GM19452 (cell line): ENCODE results near the gene NR2E3.

ENCODE experiments used
- ATAC-seq: cut with Tn5 transposase; IDR thresholded peaks from one replicate; pipeline ENCODE4 v1.9.1; 2021; ENCODE audit not compliant: unreplicated experiment

The NR2E3 gene

DNA sequence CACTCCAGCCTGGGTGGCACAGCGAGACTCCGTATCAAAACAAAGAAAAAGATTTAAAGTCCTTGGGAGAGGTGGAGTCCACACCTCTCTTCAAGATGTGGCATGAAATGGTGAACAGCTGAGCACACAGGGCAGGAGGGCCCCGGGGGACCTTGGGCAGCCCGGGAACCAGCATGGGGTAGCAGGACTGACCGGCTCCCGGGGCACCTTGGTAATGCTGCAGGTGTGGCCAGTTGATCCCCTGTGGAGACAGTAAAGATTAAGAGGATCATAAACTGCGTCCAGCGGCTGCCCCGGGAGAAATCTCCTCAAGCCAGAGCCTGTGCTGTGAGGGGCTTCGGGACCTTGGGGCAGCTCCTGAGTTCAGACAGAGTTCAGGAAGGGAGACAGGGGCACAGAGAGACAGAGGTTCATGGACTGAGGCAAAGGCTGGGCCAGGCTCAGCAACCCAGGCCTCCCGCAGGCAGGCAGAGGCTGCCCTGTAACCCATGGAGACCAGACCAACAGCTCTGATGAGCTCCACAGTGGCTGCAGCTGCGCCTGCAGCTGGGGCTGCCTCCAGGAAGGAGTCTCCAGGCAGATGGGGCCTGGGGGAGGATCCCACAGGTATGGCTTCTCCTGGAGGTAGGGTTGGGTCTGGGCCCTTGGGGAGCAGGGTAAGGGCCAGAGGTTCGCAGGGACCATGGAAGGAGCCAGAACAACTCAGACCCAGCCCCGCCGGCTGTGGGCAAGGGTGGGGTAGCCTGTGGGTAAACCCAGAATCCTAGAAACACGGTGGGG is at the start of gene NR2E3:
Gene NR2E3 (plus strand): TSS at position 299 of the 780 bp plus-strand sequence. CDS start 190 bp downstream, at position 489.
- ATAC-seq: no peak

DNA sequence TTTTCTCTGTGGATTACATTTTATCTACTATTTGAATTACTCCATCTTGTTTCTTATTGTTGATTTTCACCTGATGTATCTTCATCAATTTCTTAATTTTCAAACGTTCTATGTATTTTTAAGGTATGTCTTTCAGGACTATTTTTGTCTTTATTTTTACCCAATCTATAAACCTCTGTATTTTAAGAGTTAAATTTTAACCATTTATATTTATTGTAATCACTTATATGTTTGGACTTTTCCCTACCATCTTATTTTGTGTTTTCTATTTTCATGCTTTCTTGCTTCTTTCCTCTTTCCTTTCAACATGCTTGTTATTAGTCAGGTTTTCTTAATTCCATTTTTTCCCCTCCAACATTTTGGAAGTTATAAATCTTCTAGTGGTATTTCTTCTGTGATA is 49.5 kb upstream of the NR2E3 start:
- ATAC-seq: no peak

DNA sequence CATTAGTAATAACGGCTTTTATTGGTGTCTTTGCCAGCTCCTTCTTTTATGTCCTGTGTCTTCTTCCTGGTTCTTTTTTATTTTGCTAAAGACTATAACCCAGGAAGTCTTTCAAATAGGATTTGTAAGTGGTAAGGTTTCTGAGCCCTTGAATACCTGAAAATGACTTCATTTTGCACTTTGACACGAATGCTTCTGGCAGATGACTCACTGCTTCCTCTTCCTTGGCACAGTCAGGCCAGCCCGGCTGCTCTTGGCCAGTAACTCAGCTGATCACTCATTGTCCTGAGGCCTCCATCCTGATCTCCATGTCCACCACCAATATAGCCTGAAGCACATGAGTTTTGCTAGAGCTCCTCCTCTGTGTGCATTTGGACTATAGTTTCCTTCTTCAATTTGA is 48.7 kb upstream of the NR2E3 start:
- no peak for ATAC-seq

DNA sequence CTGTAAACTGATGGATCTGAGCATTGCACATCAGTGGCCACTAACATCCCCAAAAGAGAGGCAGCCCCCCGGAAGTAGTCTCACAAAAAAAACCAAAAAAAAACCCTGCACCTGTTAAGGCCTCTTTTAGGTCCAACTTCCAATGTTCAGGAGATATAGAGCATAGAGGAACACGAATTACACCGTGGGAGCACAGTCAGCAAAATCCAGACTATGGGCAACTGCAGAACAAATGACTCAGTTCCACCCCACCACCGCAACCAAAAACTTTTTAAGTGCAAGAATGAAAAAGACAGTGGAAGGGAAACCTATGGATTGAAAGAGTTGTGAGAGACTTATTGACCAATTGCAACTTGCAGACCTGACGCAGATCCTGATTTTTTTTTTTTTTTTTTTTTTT is 42.2 kb upstream of the NR2E3 start:
- no peak for ATAC-seq

DNA sequence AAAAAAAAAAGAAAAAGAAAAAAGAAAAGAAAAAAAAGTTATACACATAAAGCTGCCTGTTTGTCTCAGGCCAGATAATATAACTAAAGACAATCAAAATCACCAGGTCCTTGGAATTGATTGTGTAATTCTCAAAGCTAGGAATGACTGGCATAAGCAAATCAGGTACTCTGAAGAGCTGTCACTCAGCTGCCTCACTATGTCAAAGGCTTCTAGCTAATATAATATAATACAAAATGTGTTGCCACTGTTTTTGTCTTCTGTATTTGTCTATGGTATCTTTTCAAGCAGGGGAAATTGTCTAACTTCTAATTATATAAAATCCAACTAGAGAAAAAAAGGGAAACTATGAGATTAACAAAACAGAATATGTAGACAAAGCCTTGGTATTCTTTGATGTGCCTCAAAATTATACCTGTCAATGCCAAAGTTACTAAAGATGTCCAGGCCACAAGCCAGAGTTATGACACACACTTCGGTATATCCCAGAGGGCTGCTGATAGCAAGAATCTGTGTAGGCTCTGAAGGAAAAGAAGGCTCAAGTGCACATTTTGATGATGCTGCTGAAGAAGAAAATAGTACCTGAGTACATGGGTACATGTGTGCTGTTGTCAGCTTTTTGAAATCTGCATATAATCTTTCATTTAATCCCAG is 37.0 kb upstream of the NR2E3 start:
- no peak for ATAC-seq

DNA sequence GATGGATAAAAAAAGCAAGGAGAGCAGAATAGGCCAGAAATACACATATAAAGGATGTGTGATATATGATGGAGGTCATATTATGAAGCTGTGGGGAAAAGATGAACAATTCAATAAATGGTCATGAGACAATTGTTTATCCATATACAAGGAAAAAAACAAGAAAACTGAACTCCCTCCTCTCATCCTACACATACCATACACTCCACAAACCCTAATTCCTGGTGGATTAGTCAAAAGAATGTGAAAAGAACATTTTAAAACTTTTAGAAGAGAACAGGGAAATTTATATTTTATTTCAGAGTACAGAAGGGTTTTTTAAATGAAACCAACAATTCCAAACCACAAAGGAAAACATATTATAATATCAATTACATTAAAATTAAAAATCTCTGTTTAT is 34.5 kb upstream of the NR2E3 start:
- no peak for ATAC-seq

DNA sequence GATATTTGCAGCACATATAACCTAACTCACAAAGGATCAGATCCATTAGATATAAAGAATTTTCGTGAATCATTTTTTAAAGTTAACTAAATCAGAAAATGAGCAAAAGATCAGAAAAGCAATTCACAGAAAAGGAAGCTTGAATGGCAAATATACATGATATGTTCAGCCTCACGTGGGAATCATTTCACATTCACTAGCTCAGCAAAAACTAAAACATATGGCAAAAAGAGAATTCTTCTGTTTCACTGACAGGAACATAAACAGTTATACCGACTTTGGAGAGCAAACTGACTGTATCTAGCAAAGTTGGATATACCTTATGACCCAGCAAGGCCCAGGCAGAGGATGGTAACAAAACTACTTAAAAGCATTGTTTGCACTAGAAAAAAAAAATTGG is 34.0 kb upstream of the NR2E3 start:
- no peak for ATAC-seq

DNA sequence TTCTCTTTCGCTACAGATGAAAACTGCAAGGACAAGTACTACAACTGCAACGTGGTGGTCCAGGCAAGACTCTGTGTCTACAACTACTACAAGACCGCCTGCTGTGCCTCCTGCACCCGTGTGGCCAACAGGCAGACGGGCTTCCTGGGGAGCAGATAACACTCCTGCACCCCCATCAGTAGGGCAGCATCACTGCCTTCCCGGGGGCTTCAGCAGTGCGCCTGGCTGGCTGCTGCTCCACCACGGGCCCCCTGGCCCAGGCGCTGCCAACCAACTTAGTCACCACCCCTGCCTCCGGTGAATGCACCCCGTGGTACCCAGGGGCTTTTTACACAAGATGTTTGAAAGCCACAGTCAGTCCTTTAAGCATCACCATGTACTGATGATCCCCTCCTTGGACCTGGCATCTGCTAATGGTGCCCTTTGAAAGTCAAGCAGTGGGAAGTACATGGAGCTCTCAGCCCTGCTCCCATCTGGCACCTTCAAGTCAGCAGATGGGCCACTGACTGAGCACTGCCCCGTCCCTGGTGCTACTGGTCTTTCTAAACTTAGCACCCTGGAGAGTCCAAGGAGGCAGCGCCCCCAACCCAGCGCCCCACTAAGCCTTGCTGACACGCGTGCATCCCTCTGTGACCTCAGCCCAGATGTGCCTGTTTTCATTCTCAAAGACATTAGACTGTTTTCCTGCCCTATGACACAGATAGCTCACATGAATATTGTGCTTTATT is 33.0 kb upstream of the NR2E3 start:
- no peak for ATAC-seq

DNA sequence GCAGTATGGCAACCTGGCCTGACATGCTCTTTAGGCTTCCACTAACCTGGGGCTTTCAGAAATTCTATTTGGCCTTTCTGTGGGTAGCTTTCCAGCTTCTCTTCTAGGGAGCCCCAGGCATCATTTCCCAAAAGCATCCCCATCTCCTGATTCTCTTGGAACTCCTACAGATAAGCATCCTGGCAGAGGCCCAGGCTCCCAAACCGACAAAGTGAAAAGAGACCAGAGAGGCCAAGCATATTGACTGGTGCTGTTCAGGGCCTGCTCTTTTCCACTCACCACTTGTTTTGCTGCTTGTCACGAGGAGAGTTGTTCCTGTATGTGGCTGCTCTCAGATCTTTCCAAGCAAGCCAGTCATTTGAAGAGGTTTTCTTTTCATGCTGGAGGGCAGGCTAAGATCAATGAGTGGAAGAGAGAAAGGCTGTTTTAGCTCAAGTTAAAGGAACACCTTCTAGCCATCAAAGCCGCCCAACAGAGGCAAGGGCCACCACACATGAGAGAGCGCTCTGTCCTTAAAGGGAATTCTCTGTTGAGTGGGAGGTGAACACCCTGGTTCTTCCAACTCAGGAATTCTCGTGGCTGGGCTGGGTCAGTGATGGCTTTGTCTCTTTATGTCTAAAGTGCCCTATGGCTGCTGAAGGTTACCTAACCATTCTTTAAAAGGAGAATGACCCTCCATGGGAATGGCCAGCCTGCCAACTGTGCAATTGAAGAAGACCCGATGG is 31.1 kb upstream of the NR2E3 start:
- ATAC-seq: no peak

DNA sequence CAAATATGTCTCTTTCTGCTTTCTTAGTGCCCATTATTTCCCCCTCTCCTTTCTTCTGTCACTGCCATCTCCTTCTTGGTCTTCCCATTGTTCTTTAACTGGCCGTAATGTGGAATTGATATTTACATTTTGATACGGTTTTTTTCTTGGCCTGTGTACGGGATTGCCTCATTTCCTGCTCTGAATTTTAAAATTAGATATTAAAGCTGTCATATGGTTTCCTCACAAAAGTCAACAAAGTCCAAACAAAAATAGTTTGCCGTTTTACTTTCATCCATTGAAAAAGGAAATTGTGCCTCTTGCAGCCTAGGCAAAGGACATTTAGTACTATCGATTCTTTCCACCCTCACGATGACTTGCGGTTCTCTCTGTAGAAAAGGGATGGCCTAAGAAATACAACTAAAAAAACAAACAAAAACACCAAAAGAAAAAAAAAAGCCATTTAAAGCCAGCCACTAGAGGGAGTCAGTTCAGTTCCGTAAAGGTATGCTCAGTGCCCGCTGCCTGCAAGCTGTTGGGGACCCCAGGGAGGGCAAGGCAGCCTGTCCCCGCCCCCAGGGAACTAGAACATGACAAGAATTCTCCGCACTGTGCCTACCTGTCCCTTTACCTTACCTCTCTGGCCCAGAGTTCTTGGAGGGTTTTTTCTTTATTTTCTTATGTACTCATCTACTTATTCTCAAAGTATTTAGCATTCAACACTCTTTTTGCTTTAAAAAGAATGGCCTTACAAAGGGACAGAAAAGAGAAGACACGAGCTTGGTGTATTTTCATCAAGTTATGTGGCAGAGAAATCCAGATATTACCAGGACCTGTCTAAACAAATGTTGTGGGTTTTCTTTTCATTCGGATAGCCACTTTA is 30.0 kb upstream of the NR2E3 start:
- ATAC-seq: no peak

DNA sequence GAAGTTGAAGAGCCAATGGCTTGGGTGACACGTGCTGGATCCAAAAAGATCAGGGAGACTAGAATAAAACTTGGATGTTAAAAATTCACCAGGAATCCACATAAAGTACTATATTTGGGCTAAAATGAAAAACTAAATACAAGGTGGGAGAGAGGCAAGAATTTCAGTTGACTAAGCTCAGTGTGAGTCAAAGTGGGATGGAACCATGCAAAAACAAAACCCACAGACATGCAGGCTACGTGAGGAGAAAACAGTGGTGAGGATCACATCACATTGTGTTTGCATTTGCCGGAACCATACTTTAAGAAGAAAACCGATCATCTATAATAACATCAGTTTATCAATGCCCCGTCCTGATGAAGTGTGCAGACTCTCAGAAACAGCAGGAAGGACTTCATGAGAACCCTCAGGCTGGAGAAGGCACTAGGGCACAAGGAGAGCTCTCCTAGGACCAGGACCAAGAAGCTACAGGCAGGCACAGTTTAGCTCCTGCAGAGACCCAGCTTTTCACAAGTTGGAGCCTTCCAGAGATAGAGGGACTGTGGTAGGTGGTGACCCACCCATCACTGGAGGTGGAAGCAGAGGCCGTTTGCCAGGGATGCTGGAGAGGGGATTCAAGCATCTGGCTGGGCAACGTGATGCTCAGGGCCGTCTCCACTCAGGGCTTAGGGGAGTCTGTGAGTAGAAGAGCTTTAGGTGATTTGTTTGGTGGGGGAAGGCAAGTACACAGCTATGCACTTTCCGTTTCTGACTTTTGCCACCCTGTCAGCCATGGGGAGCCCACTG is 29.0 kb upstream of the NR2E3 start:
- ATAC-seq: no peak

DNA sequence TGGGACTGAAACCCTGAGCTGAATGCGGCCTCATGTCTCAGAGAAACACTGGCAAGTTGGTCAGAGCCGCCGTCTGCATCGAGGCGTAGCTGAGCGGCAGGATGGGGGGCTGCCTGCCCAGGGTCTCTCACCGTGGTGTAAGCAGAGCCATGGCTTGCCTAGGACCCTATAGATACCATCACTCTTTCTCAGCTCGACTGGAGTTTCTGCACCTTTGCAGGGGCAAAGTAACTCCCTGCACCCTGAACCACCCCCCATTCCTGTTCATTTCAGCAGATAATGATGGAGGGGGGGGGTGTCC is 28.4 kb upstream of the NR2E3 start:
- ATAC-seq: no peak

DNA sequence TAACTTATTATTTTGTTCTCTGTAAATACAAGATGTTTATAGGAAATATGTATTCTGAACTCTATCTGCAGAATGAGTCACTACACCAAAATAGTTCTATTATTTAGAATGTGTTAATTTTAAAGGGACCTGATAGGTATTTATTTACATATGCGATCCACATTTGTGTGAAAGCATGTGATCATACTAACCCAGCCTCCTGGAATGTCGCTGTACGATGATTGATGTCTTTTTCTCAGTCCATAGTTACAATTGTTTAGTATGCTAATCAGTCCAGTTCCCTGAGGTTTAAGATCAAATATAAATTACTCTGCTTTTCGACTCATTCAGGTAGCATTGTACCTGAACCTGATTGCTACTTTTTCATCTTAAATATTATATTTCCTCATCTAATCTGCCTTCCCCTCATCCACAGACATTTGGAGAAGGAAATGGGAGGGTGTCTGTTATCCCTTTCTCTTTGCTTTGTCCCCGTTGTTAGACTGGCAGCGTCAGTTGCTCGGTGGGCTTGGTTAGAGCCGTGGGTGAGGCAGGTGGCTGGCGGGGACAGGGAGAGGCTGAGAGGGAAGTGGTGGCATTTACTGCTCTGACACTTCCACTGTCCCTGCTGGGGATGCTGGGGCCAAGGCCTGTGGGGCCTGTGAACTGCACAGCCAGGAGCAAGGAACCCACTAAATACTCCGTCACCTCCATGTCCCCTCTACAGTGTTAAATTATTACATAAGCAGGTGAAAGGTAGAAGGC is 27.8 kb upstream of the NR2E3 start:
- no peak for ATAC-seq

DNA sequence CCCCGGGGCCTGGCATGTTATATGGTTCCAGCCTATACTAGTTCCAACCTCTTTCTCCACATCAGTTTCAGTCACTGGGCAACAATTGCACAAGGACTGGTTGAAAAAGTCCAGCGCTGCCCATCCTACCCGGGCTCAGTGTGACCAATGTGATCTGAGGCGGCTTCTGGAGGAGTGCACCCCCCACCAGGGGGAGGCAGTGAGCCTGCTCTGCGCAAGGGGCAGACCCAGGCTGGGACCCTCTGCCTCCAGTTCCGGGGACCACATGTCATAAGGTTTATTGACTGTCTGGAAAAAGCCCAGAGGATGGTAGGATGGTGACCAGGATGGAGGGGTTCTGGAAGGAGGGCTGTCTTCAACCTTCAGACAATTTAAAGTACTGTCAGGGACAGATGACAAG is 25.6 kb upstream of the NR2E3 start:
- ATAC-seq: no peak

DNA sequence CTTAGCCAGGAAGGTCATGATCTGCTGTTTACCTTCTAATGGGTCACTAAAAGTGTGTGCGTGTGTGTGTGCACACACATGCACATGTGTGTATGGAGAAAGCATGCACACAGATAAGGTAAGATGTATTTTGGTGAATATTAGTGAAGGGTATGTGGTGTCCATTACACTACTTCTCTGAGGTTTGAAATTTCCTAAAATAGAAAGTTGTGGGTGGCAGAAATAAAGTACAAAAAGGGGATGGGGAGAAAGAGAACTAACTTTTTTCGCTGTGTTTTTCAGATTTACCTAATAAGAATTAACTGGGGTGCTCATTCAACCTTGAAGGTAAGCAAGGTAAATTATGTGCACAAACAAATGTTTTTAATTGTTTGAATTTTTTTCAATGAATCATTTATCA is 24.4 kb upstream of the NR2E3 start:
- no peak for ATAC-seq

DNA sequence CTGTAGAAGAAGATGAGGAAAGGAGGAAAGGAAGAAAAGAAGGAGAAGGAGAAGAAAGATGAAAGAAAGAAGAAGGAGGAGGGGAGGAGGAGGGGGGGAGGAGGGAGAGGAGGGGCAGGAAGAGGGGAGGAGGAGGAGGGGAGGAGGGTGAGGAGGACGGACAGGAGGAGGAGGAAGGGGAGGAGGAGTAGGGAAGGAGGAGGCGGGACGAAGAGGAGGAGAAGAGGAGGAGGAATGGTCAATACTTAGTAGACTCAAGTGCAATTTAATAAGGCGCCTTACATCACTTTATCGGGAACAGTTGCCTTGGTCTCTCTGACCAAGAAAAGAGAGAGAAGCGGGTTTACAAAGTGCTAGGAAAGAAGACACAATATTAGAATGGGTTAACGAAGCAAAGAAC is 23.7 kb upstream of the NR2E3 start:
- no peak for ATAC-seq

DNA sequence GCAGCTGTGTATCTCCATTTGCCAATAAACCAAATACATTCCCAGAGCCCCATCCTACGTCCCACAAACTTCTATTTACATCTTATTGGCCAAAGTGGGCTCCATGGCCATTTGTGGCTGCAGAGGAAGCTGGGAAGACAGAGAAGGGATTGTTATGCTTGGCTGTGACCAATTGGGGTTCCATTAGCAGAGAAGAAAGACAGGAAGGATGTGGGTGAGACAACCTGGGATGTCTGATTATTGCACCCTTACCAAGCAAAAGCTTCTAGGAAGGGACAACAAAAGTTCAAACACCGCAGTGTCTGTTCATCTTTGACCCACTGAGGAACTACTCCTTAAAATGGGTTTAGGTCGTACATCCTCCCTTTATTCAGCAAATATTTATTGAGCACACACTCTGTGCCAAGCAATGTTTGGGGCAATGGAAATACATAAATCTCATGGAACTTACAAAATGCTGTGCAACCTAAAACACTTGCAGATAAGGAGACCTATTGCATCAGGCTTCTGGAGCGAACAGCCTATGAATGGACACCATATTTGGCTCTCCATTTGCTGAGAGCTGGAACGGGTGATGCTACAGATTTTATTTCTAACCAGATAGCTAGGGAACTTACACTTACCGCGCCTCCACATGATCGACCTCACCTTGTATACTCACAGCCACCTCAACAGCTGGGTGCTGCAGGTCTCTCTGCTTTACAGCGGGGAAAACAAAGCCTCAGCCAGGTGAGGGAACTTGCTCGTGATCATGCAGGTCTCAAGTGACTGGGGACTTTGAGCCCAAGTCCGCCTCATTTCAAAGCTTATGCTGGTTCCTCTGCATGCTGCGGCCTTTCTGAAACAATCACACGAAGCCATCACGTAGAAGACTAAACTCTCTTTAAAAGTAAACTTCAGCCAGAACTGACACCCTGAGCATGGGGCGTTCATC is 21.4 kb upstream of the NR2E3 start:
- ATAC-seq: no peak

DNA sequence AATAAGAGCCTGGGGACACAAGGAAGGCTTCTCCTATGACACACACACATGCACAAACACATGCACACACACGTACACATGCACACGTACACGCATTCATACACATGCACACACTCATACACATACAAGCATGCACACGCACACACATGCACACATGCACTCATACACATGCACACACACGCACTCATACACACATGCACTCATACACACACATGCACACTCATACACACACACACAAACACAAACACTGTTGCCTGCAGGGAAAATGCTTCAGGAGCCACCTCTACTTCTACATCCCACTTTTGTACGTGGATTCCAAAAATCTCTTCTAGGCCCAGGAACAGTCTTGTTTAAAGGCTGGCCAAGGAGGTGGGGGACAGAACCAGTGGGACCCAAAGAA is 20.7 kb upstream of the NR2E3 start:
- ATAC-seq: no peak
